NCI-H187 (cell line): Measurements from ENCODE around the gene MUC7.
"Not testable (repeated sequence)": the region's sequence is repeated elsewhere in the genome, so short reads cannot be mapped to it uniquely, and the experiment has no call there.

Source experiments
- DNase-seq, 2 experiments: peaks; one replicate each; lab custom pipeline; 2025; lab: John Stamatoyannopoulos, UW

Gene MUC7

DNA sequence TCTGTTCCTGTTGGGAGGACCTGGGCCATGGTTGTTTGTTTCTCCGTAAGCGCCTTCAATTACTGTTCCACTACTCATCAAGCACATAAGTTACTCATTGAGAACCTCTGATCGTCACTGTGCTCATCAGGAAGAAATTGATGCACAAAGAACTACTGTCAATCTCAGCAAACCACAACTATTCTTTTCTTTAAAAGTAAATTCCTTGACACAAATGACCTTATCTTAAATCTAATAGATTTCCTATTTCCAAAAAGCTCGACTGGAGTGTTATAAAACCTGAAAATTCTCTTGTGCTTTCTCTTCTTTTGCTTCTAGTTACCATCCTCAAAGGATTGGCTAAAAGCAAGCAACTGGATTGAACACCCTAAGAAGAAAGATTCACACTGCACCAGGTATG is at the start of gene MUC7:
Gene MUC7, plus strand, starts transcription at position 301 of the 400 bp plus-strand sequence. CDS start 1,825 bp downstream, outside the sequence.
- DNase-seq = no peak

DNA sequence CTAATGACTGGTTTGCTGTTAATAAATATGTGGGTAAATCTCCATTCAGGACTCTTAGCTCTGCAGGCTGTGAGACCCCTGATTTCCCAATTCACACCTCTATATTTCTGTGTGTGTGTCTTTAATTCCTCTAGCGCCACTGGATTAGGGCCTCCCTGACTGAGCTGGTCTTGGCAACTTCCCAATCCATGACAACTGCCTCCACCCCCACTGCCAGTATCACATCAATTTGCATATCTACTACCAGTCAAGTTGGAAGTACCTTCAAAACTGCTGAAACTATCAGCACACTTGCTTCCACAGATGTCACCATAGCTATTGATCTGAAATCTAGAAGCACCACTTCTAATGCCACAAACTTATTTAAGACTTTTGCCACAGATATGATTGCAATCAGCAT is 46.7 kb upstream of the MUC7 start:
- DNase-seq = no peak

DNA sequence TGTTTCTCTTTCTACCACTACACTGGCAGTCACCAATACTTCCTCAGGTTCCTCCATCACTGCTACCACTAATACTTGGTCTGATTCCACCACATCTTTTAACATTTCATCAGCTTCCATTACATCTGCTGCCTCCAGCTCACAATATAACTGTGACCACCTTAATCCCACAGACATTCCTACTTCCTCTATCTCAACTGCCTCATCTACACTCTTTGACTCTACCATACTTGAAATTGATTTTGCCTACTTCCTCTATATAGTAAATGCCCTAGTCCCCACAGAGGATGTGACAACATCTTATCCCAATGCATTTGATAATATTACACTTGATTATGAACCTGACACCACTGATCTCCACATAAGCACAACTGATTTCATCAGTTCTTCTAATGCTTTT is 45.2 kb upstream of the MUC7 start:
- no peak for DNase-seq

DNA sequence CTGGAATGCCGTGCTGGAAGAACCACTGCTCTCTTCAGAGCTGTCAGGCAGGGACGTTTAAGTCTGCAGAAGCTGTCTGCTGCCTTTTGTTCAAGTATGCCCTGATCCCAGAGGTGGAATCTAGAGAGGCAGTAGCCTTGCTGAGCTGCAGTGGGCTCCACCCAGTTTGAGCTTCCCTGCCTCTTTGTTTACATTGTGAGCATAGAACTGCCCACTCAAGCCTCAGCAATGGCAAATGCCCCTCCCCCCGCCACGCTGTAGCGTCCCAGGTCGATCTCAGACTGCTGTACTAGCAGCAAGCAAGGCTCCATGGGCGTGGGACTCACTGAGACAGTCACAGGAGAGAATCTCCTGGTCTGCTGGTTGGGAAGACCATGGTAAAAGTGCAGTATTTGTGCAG is 34.8 kb upstream of the MUC7 start:
- peak in 1 of 2 experiments; percentile 23 for DNase-seq

DNA sequence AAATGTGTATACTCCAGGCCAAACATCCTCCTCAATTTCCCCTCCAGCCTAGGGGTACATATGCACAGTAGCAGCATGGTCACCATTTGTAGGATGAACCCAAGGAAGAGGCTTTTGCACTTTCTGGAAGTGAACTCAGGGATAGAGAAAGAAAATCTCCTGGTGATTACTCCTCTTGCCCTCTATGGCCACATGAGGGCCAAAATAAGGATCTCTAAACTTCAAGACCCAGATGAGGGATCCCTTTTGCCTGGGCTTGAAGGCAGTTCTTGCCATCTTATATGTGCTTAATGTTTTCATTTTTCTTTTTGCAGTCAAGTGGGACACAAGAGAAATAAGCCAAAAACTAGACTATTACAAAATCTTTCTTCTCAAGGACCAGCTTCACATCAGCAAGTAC is 29.5 kb upstream of the MUC7 start:
- DNase-seq = no peak

DNA sequence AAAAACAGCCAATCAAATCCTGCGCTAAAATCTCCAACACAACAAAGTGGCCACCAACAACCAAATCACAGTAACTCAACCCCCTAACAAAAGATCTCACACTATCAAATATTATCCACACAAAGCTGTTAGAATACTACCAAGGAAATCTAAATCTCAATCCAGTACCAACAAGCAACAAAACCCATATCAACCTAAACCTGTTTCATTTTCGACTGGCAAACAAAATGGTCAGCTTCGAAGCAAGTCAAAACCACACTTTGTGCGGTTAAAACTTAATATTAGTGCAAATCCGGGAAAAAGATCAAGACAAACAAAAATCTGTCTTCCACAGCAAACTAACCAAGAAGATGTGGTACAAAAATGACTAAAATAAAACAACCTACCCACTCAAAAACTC is 28.7 kb upstream of the MUC7 start:
- no peak for DNase-seq

DNA sequence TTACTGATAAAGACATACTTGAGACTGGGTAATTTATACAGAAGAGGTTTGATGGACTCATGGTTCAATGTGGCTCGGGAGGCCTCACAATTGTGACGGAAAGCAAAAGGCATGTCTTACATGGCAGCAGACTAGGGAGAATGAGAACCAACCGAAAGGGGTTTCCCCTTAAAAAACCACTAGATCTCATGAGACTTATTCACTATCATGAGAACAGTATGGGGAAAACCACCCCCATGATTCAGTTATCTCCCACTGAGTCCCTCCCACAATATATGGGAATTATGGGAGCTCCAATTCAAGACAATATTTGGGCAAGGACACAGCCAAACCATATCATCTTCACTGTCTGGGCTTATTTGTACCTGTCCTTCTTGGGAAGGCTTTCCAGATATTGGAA is 22.8 kb upstream of the MUC7 start:
- no peak for DNase-seq

DNA sequence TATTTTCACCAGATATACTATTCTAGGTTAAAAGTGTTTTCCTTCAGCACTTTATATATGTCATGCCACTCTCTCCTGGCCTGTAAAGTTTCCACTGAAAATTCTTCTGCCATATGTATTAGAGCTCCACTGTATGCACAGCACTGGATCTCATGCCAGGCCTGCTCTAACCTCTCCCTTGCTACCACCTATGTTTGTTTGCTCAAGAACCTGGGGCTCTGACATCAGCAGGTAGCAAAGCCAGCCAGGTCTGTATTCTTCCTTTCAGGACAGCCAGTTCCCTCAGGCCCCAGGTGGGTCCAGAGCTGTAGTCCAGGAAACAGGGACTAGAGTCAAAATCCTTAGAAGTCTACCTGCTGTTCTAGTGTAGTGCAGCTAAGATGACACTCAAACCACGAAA is 19.1 kb upstream of the MUC7 start:
- no peak for DNase-seq

DNA sequence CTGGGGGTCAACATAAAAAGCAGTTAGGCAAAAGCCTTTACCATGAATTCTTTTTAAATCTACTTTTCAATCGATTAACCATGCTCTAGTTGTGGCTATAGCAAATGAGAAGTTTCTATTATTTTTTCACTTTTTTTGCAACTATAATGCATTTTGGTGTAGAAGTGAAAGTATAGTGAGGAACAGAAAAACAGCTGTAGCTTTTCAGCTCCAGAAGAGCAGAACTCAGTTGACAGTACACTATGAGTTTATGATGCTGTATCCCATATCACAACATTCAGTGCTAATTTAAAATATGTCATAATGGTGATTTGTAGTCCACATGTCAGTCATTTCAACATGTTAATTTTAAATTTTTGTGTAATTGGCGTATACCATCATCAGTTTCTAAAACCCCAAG is 8.7 kb upstream of the MUC7 start:
- no peak for DNase-seq

DNA sequence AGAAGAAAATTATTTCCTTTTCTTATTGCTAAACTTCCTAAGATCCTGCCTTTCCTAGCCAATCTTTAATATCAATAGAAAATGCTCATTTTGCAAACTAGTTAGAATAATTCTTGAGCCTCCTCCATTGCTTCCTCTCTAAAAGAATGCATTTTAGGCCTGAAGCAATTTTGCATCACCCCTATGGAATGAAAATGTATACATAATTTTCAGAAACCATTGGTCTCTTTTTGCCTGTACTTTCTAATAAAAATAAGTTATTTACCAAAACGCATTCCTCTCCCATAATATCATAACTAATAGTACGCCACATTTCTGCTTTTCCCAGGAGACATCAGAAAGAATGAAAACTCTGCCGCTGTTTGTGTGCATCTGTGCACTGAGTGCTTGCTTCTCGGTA is 1.7 kb downstream of the MUC7 start:
- no peak for DNase-seq

DNA sequence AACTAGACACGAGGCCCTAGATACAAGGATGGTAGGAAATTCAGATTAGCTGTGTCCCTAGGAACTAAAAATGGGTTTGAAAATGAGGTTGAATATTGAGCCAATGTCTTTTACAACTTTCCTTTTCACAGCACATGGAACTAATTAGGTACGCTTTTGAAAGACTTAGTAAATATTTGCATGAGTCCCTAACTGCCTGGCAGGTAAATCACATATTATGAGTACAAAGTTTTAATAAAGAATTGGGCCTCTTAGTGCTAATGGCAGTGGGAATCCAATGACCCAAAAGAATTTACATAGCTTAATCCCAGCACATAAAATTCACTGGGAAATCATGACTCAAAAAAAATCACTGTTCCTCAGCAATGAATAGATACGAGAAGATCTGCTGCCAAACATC is 16.8 kb downstream of the MUC7 start:
- no peak for DNase-seq

DNA sequence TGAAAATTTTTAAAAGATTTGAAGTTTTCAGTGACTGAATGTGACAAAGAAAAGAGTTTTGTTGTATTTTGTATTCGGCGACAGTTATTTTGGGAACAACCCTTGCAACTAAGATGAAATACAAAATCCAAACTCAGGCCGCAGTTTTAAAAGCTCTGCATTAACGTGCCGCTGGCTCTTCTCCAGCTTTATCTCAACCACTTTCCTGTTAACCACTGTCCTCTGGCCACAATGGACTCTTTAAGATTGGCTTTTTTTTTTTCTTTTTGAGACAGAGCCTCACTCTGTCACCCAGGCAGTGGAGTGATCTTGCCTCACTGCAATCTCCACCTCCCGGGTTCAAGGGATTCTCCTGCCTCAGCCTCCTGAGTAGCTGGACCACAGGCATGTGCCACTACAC is 24.2 kb downstream of the MUC7 start:
- no peak for DNase-seq

DNA sequence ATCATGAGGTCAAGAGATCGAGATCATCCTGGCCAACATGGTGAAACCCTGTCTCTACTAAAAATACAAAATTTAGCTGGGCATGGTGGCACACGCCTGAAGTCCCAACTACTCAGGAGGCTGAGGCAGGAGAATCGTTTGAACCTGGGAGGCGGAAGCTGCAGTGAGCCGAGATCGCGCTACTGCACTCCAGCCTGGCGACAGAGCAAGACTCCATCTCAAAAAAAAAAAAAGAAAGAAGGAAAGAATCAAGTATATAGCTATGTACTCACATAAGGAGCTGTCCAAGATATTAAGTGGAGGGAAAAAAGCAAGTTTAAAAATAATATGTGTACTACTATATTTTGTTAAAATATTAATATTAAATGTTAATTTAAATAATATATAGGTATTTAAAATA is 29.8 kb downstream of the MUC7 start:
- DNase-seq = not testable (repeated sequence)

DNA sequence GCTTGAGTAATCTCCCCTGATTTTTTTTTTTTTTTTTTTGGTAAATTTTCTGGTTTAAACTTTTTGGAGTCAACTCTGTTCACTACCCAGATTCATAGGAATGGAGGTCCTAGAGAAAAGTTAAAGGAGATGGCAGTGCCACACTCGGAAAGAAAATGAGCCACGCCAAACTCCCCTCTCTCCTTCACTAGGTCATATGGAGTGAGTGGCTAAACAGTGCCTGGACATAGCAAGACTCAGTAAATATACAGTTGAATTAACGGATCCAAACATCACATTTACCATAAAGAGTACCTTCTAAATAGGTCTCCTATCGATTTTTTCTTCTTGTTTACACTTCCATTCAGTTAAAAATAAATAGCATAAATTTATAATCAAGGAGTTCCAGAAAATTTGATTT is 32.7 kb downstream of the MUC7 start:
- DNase-seq = no peak

DNA sequence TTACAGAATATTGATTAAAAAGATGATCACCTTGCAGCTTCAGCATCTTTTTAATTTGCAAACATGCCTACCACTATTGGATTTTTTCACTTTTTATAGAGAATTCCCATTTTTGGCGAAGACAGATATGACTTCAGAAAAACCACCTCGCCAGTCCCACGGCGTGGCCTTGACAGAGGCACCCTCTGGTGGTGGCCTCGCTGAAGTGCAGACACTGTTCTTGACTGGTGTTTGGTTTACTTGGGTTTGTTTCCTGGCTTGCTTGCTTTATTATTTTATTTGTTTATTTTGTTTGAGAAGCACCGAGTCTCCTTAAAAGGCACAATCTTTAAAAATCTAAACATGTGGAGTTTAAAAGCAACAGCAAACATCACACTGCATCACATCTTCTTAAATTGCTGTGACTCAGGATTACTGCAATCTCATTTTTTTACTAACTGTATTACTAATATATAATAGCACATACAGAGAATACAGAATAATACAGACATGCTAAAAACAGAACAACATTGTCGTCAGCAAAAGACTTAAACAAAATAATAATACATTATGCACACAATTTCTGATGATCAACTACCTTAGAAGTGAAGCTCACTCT is 33.3 kb downstream of the MUC7 start:
- DNase-seq = peak; percentile 16 to 27

DNA sequence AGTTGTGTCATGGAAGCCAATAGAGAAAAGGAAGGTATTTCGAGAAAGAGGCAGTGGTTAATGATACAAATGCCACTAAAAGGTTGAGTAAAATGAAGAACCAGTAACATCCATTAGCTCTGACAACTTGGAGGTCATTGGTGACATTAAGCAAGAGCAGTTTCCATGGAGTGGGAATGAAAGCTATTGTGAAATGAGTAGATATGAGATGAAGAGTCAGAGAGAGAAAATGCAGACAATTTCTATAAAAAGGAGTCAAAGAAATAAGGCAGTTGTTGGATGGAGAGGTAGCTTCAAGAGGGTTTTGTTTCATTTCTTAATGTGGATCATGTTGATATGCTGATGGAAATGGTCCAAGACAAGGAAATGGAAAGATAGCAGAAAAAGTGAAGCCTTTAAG is 36.8 kb downstream of the MUC7 start:
- no peak for DNase-seq

DNA sequence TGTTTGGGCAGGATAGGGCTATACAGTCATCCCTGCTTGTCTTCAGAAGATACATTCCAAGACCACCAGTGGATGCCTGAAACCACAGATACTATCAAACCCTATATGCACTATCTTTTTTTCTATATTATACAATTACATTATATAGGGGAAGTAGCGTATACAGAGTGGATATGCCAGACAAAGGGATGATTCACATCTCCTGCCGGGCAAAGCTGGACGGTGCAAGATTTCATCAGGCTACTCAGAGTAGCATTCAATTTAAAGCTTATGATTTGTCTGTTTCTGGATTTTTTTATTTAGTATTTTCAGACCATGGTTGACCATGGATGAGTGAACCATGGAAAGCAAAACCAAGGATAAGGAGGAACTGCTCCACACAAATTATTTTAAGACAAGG is 39.4 kb downstream of the MUC7 start:
- DNase-seq = no peak

DNA sequence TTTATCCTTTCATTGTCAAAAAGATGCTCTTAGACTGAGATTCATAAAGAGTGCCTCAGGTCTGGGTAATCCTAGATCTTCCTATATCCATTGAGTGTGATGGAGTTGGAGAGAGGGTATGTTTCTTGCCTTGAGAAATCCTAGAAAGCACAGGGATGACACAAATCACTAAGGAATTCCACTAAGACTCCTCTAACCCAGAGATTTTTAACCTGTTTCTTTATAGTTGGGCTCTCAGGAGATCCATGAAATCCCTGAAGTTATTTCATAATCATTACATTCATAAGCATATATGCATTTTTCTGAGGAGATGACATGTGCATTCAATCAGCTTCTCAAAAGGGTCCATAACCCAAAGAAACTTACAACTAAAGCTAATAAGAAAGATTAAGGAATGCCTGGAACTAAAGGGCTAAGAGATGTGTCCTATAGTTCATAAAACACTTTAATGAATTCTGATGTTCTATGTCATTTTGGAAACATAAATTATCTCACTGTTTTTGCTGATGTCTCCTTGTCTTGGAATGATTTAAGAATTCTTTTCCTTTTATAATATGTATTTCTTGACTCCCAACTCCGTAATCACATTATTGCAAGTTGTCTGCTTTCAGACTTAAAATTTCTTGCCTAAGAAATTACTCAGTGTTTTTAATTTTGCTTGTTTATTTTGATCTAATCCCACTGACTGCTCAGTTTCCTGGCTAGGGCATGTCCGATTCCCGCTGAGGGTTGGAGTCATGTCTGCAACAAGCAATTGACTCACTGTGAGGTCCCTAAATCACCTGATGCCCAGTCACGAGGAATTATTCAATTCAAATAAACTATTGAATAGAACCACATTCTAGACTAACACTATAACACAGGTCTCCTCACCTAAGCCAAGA is 43.6 kb downstream of the MUC7 start:
- DNase-seq = no peak

DNA sequence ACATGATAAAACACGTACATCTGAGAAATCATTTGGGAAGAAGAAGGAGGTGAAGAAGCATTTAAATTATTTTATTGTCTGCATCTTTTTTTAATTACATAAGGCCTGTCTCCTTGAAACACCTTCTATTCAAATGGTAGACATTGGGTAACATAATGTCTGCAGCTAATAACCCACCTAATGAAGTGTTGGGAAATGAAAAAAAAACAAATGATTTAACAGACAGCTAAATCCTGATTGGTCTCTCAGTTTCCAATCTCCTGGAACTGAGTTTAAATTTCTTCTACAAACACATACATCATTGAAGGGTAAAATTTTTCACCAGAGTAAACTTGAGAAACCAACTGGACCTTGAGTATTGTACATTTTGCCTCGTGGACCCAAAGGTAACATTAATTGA is 46.3 kb downstream of the MUC7 start, which contains the start of gene AMTN:
Gene AMTN, plus strand, starts transcription at position 301 of the 400 bp plus-strand sequence. CDS start 209 bp downstream, outside the sequence.
- no peak for DNase-seq

DNA sequence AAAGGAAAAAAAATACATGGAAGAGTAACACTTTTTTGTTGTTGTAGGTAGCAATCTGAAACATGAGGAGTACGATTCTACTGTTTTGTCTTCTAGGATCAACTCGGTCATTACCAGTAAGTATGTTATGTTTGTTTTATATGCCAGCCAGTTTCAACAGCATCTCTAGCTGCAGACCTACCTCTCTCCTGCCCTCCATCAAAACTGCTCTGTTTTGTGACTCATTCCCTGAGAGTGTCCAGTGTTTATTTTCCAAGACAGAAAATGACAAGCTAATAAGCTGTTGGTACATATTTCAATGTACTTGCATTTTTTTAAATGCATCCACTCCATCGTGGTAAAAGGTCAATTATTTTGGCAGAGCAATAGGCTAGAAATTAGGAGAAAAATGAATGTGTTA is 46.7 kb downstream of the MUC7 start:
- DNase-seq = no peak

DNA sequence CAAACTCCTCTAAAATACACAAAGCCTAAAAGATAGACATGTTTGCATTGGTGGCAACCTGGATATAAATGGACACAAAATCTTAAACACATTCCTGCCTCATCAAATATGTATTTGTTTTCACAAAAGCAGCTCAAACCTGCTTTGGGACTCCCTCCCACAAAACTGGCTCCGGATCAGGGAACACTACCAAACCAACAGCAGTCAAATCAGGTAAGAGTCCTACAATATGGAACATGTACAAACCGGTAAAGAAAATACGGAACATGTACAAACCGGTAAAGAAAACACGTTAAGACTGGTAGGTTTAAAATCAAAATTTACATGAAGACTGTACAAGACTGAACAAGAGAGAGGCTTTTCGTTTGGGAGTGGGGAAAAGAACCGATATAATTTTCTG is 50.6 kb downstream of the MUC7 start:
- no peak for DNase-seq

DNA sequence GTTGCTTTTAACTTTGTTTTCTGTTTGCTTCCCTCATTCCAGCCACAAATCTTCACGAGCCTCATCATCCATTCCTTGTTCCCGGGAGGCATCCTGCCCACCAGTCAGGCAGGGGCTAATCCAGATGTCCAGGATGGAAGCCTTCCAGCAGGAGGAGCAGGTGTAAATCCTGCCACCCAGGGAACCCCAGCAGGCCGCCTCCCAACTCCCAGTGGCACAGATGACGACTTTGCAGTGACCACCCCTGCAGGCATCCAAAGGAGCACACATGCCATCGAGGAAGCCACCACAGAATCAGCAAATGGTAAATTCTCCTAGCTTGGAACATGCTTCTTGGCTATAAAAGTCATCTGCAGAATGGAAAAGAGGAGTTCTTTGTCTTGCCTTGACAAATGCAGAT is 59.0 kb downstream of the MUC7 start:
- no peak for DNase-seq

DNA sequence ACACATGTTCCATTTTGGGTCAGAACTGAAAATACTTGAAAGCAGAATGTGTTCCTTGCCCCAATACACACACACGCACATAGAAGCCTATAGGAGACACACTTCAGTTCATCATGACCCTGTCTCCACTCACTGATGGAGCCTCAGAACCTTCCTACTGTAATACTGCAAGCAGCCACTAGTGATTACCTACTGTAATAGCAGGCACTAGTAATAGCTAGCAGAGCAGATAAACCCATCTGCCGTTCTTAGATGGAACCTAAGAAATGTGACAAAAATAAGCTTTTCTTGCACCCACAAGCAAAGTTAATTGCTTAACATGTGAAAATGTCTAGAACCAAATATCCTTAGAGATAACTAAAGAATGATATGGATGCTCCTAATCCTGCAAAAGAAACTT is 60.0 kb downstream of the MUC7 start:
- no peak for DNase-seq
